HG02973 (cell line): Measurements from ENCODE around the gene DNTT.

Experiments used
- ATAC-seq: cut with Tn5 transposase; IDR thresholded peaks from one replicate; pipeline ENCODE4 v1.9.1; 2021; ENCODE audit warnings: moderate library complexity; ENCODE audit not compliant: unreplicated experiment

DNTT gene

DNA sequence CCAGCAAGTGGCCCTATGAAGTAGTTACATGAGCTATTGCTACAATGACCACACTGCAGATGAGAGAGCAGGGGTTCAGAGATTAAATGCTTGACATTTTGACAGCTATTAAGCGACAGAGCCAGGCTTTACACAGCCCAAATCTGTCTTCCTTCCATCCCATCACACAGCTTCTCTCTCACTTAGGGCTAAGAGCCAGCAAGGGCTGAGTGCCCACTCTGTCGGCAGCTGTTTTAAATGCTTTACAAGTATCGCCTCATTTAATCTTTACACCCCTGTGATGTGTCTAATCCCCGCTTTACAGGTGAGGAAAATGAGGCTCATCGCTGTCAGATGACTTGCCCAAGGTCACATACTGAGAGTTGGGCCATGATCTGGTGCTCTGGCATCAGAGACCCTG lies 69.8 kb downstream of the DNTT start:
- ATAC-seq = no peak

GRCh38 chr10:96374639-96374984 lies 70.4 kb downstream of the DNTT start:
- no peak for ATAC-seq

DNA sequence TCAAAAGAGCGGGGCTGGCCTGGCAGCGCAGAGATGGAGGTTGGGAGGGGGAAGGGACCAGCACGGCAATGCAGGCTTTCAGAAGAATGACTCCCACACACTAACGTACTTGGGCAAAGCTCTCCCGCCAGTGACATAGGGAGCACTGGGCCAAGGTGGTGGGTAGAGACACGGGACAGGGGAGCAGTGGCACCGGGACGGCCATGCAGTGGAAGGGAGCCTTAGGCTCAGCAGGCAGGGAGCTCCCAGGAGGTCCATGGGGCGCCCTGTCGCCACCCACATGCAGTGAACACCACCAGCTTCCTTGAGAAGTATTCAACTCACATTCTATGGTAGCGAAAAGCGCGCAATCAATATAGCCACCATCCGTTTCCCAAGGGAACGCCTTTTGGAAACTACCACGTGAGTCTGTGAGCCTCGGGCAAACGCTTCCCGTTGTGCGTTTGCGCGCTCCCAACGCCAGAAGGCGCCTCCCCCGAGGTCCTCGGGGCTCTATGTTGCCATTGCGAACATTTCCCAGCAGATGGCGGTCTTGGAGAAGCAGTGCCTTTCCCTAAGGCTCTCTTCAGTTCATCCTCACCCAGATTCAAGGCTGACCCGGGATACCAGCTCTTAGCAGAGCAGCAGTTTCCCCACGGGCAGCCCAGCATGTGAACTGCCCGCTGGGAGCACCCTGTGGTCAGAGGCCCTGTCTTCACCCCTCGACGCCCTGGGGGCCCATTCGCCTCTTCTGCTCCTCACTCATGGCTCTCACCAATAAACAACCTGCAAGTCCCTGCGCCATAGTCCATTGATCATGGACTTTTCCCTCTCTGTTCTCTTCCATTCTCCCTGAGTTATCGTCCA lies 71.0 kb downstream of the DNTT start:
- peak; percentile 68 for ATAC-seq

GRCh38 chr10:96376483-96376882 lies 72.2 kb downstream of the DNTT start:
- ATAC-seq = peak; percentile 42

DNA sequence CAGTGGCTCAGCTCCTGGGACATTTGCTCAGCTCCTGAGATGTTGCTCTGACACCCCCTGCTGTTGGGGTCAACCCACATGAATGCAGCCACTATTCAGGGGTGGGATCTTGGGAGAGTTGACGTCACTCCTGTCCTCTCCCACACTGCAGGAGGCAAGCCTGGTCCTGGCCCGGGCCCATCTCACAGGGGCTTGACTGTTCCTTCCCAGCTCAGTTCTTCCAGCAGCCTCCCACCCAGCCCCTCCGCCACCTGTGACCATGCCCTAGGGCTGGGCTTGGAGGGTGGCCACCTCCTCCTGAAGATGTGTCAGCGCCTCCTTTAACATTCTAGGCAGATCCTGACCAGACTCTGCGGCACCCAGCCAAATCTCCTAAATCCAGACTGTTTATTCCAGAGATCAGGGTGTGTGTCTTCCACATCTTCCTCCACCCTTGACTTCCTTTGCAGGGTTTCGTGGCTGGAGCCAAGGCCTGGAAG lies 73.6 kb downstream of the DNTT start:
- ATAC-seq = no peak

GRCh38 chr10:96378741-96379140 lies 74.5 kb downstream of the DNTT start:
- ATAC-seq = no peak

- ATAC-seq = no peak
Observed at GRCh38 chr10:96379758-96380157, 75.5 kb downstream of the DNTT start.

GRCh38 chr10:96380821-96381220 lies 76.6 kb downstream of the DNTT start:
- ATAC-seq = no peak

- no peak for ATAC-seq
Observed at GRCh38 chr10:96384506-96384905, 80.3 kb downstream of the DNTT start.

- no peak for ATAC-seq
Observed at GRCh38 chr10:96387161-96387560, 82.9 kb downstream of the DNTT start.

DNA sequence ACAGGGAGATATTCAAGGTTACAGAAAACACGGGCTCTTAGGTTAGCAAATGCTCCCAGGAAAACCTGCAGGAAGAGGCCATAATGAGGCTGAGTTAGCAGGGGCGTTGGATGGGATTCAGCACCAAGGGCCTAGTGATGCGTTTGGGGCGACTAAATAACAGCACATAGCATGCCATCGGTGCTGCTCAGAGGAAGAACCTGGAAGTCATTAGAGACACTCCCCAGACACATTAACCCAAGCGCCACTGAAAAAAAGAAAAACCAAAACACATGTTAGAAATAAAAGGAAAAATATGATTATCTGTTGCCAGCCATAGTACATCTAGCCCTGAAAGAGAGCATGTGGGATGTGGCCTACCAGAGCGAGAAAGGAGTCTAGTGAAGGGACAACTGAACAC lies 83.4 kb downstream of the DNTT start:
- no peak for ATAC-seq
